ENCODE results near the gene IQGAP2.

DNA sequence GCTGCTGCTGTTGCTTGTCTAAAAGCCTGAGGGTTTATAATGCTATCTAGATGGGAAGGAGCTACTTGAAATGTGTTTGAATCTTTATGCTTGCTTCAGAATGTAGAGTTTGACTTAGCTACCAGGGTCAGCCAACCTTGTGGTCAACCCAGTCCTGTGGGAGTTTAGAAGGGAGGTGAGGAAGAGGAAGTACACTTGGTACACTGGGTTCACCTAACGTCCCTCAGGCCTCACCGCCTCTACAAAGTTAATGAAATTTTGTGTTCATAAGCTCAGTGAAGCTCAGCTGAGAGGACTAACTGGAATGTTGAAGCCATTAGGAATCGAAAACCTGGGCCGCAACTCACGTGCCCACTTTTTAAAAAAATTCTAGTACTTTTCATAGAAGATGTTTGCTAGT, 10.7 kb downstream of the IQGAP2 start:
- no peak for TF ChIP-seq EZH2 (IDR thresholded peaks at IDR 0.05)
- no peak for TF ChIP-seq FOXP2 (optimal IDR thresholded peaks at IDR 0.05; ENCODE audit: control extremely low read depth, extremely low read length, insufficient read depth)
- TF ChIP-seq POLR2AphosphoS5 (IDR thresholded peaks at IDR 0.05; ENCODE audit: borderline replicate concordance, low read depth, low read length): no peak
